NCI-H1436 treated with DMSO at 0.1 percent for 48 hours (cell line): ENCODE results near the gene NCBP2L.

Experiments used
- DNase-seq: peaks from one replicate; lab custom pipeline; 2025; lab: John Stamatoyannopoulos, UW

NCBP2L gene

DNA sequence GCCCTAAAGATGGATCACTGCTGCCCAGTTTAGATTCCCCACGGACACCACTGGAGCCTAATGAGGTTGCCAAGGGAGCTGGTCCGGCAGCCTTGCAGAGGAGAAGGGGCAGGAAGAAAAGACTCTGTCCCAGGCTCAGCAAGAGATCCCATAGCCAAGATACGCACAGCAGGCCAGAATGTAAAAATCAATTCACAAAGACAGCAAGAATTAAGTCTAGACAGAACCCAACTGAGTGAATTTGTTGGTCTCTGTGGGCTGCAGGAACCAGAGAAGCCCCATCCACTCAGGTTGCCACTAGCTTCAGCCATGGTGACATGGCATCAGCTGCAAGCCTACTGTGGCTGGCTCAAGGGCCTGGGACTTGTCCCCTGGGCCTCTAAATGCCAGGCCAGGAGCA lies 24.8 kb upstream of the NCBP2L start:
- no peak for DNase-seq

DNA sequence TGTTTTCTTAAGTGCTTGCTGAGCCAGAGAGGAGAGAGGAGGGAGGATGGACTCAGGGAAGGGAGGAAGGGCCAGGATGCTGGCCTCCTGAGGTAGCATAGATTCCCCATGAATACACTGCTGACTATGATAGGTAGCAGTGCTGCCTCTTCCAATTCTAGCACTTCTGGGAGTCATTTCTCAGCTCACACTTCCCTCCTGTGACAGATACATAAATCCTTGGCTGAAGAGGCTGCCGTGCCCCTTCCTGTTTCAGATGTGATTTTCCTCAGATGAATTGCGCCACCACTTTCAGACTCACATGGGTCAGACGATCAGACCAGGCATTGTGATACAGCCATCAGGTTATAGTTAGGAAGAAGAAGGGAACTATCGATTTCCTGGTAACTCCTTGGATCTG lies 24.3 kb upstream of the NCBP2L start:
- DNase-seq, result no peak

DNA sequence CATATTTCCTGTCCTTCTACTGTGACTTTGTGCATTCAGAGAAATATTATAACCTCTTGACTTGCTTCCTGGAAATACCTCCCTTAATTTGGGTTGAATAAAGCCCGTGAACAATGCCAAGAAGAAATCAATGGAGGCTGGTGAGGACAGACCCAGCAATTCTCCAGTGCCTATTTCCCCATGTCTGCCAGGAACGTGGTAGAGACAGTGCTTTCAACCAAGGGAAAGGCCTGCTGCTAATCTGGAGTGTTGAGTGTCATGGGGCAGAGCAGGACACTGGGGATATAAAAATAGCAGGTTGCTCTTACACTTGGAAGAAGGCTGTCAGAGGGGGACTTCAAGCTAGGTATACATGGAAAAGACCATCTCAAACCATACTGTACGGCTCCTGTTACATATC lies 21.8 kb upstream of the NCBP2L start:
- no peak for DNase-seq

DNA sequence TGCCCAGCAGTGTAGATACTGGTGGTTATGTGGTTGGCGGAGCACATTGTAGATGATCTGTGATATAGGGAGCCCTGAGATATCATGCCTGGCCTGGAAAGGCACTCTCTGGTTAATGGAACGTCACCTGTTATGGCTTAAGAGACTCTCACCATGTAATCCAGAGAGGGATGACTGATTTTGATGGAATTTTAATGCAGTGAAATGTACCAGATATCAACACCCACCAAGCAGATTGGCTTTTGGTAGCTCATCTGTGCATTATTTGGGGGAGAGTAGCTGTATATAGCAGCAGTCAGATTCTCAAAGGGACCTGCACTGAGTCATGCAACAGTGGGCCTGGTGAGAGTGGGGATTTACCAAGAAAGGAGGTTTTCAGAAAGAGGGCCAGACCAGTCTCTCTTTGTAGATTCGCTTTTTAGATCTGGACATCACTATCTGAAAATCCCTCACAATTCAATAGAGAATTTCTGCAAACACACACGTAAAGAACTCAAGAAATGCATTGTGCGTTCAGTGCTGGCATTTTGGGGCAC lies 19.2 kb upstream of the NCBP2L start:
- no peak for DNase-seq

DNA sequence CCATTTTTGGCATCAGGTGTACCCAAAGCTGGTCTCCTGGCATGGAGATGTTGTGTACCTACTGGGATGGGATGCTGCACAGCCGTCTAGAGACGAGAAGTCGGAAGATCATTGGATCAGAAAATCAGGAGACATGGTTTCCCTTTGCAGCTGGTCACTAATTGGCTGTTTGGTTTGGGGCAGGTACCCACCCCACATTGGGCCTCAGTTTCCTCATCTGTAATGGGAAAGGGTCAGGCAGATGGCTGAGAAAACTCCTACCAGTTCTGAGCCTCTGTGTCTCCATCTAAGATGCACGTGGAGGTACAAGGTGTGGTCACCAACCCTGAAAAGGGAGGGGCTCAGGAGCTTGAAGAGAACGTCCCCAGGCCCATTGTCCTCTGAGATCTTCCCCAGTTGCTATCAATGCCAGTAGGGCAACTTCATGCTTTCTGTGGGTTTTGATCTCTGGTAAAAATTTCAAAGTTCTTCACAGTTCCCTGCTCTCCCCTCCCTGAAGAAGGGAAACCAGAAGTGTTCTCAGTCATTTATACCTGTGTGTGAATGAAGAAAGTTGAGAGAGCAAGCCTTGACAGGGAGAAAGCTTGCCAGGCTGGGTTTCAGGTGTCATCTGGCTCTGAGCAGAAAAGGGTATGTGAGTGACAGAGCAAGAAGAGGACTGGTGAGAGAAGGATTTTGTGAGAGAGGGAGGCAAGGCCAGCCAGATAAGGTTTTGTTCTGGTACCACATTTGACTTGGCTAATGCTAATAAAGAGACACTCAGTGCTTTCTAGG lies 17.0 kb upstream of the NCBP2L start:
- no peak for DNase-seq

DNA sequence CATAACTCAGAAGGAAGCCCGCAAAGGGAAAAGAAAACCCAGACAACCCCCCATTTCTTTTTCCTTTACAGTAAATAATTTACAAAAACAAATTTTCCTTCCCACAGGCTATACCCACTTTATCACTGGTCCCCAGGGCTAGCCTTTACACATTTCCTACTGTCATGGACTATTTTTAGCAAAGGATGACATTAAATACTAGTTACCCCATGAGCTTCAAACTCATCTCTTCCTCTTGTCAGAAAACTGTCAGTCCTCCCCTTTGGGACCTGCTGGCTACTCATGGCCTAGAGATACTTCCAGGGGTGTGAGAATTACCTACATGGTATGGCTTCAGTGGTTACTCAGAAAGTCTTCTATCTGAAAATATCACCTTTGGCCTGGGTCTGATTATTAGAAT lies 13.9 kb upstream of the NCBP2L start:
- DNase-seq, result no peak

DNA sequence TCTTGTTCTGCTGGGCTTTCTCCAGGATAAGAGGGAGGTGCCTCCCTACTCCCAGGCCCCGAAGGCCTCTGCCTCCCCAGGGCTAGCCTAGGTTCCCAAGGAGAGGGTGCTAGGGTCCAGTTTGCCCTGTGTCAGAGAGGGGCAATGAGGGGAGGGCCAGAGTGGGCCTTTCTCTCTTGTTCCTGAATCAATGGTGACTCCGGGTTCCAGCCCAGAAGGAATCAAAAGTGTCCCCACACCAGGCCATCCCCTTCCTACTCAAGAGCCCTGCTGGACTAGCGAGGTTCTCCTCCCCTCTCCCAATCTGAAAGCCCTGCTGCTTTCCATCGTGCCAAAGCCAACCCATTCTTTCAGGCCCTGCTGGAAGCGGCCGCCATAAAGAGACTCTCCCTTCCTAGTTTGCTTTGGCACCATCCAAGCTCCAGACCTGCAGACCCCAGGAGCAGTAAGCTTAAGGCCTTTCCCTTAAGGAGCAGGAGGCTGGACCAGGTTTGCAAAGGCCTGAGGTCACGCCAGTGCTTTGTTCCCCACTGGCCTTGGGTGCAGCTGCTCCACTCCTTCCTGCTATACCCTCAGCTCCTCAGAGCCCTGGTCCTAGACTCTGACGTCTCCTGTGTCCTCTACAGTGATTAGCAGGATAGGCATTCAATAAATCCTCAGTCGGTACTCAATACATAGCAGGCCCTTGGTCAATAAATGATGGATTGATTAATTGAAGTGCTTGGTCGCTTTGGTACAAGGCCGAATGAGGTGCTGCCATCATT lies 12.5 kb upstream of the NCBP2L start:
- DNase-seq, result no peak

DNA sequence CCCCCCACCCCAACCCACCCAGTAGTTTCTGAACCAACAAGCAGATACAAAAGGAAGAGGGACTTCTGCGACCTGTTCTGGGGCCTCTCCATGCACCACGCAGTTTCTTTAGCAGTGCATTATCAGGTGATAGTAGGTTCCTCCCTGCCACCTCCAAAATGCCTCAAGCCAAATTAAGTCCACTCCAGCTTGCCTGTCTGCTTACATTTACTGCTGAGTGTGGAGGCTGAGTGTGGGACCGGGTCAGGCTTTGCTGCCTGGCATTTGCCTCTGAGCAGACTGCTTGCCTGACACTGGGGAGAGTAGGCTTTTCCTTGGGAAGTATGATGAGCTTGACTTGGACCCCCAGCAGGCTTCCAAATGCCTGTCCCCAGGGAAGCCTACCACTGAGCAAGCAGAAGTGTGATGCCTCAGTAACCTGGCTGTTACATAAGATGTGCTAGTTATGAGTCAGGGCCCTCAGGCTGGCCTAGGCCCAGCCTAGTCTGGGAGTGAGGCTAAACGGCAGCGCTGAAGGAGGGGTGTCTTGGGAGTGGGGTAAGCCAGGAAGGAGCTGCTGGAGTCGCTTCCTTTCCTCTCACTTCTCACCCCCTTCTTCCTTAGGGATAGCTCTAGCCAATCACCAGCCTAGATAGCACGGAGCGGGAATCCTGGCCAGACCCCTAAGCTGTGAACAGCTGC lies 10.9 kb upstream of the NCBP2L start:
- DNase-seq, result no peak

DNA sequence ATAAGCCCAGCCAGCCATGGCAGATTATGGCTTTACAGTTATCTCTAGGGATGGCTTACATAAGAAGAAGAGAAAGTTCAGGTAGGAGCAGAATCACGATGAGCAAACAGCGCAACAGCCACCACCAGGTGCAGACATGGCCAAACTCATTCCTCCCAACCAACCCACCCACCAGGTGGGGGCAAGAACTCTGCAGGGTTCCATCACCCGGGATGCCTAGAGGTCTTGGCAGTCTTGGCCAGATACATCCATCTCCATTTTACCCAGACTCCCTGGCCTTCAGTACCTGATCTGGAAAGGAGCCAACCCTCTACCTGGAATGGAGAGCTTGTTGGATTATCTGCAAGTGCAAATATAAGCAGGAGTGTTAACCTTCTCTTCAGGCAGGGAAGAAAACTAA lies 9.5 kb upstream of the NCBP2L start:
- no peak for DNase-seq

DNA sequence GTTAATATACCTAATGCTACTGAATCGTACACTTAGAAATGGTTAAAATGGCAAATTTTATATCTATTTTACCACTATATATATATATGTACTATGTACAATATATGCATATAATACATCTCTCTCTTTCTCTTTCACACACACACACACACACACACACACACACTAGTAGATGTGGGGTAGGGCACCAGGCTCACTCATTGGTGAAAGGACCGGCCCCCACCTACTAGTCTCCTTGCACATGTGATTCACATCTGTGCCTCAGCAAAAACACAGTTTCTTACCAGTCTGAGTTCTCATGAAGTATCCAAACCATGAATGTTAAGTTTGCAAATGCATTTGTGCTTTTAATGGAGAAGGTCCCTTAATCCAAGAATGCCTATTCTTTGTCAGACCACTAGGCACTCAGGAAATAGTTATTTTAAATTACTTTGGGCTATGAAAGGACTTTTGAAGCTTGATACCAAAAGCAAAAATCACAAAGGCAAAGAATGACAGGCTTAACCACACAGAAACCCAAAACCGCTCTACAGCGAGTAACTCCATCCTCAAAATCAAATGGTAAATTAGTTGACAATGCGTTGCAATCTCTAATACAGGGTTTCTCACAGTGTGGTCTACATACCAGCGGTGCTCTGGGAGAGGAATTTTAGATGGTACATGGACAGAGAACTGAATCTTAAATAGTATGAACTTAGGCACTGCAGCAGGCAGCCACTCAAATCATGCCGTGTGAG lies 7.8 kb upstream of the NCBP2L start:
- no peak for DNase-seq

DNA sequence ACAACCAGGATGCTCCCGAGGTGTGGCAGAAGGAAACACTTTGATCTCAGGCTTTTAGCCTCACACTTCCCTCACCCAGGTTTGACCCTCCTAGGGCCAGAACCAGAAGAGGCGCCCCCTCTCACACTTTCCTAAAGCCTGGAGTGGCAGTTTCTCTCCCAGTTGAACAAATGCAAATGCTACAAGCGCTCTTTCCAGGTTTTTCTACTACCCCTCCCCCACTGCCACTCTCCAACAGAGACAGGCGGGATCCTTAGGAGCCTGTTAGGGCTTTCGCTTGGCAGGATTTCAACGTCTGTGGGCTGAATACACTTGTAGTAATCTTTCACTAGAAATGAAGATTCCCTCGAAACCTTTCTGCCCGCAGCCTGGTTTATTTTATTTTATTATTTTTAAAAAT lies 4.3 kb upstream of the NCBP2L start:
- DNase-seq, result no peak

DNA sequence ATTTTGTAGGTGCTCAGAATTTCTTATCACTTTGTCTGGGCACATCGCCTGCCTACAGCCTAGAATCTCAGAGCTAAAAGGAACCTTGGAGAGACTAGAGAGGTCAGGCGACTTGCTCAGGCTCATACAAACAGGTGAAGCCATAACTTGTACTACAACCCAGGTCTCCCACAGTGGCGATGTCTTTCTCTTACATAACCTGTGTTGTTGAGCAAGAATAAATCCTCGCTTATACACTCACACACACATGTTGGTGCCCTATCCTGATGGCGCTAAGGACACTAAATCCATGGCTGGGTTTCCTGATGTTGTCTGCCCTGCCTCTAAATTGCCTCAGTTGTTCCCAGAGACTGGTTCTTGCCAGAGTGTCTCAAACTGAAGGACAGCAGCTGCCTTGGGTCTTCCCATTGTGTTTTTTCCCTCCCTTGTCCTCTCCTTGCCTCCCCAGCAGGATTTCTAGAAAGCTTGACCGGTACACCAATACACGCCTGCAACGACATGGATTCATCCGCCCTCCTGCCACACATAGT lies 3.6 kb upstream of the NCBP2L start:
- no peak for DNase-seq

DNA sequence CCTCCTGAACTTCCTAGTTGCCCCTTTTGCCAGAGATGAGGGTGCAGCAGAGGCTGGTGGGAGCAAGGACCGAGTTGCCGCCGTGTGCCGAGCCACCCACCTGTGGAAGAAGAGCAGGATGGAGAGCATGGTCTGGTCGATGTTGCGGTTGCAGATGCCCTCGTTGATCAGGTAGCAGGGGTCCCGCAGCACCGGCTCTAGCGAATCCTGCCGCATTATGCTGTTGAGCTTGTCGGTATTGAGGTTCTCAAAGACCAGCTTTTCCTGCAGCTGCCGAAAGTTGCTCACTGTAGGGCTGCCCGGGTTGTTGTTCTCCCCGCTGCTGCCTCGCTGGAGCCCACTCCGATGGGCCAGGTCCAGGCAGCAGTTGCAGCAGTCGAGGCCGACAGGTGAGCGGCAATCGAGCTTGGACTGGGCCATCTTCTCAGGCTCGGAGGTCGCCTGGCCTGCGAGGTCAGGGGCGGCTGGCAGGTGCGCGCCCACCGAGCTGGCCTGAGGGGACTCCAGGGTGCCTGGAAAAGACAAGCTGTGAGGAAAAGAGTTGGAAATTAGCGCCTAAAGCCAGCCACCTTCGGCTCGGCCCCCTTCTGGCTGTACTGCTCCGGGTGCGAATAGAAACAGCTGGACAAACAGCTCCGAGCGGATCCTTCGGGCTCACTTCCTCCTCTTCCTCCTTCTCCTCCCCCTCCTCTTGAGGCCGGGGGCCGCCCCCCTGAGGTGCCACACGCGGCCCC lies 2.4 kb upstream of the NCBP2L start:
- DNase-seq, result no peak

DNA sequence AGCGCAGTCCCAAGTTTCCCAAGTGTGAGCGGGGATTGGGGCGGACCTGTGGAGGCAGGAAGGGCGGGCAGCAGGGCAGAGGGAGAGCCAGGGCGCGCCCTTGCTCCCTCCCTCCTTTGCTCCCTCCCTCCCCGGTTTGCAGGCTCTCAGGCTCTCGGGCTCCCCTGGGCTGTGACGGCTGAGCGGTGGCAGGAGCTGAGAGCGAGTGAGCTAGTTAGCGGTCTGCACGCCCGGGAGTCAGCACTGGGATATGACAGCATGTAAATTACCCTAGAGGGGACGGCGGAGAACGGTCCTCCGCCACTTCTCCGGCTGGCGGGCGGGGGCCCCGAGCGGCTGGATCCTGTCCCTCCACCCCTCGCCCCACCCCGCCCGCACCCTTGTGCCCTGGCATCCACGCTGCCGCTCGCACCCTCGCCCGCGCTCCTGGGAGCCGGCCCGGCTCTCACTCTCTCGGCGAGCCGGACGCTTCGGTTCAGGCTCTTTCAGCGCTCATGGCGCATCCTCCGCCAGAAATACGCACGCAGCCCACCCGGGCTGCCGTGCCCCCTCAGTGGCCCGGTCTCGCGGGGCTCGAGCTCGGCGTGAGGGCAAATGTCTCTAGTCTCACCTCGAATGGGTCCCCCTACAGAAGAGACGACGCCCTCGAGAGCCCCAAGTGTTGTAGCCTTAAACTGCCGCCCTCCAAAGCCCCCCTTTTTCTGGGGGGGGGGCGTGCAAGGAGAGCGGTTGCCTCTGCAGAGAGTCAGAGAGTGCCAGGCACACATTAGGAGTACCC lies 1.6 kb upstream of the NCBP2L start, which contains the start of gene TSC22D3:
TSS of gene TSC22D3 (minus strand) at position 54 of the 778 bp plus-strand sequence. CDS start 368 bp downstream, outside the sequence.
- peak; percentile 3 for DNase-seq

DNA sequence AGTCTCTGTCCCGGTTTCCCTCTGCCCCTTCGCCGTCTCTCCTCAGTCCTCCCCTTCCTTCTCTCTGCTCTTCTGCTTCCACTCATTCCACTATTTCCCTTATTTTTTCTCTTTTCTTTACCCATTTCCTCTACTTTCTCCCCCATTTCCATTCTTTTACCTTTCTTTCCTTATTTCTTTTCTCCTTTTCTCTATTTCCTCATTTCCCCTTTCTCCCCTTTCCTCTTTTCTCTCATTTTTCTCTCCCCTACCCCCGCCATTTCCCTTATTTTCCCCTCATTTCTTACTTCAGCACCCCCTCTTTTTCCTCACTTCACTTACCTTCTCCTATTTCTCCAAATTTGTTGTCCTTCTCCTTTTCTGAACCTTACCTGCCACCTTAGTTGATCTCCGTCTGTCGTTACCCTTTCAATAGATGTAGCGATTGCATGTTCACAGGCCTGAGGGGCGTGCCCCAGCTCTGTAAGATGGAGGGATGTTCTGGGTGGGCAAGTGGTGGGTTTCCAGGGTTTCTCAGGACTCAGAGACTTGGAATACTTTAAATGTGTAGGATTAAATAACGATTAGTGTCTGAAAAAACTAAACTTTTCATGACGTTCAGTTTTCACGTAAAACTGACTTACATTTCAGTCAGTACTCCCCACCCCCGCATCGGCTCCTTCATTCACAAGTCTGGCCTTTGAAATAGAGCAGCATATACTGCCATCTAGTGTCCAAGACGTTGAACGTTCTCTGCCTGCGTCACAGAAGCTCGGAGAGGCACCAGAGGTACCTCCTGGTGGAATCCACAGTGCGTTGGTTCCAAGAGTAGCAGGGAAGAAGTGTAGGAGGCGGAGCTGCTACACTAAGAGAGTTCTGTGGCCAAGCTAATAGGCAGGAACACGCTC lies 641 bp upstream of the NCBP2L start:
- DNase-seq, result peak; percentile 71

DNA sequence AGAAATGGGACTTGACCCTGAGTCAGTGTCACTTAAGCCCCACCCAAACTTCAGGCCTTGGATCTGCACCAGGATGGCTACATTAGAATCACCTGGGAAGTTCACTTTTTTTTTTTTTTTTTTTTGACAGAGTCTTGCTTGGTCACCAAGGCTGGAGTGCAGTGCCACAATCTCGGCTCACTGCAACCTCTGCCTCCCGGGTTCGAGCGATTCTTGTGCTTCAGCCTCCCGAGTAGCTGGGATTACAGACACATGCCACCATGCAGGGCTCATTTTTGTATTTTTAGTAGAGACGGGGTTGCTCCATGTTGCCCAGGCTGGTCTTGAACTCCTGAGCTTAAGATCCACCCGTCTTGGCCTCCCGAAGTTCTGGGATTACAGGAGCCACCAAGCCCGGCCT lies 3.0 kb downstream of the NCBP2L start:
- no peak for DNase-seq

DNA sequence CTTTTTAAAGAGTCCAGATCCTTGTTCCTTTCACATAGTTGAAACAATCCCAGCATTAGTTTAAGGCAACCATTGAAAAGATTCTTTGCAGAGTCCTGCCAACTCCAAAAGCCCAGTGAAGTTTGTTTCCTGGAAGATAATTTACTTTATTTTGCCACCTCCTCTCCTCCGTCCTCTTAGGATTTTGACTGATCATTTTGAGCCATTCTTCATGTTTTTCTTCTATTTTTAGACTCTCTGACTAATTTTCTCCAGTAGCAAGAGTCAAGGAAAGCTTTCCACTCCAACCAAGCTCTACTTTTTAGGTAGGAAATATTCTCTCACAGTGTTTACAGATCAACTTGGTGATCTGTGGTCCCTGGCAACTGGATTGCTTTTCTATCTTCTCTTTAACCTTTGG lies 10.3 kb downstream of the NCBP2L start:
- no peak for DNase-seq

DNA sequence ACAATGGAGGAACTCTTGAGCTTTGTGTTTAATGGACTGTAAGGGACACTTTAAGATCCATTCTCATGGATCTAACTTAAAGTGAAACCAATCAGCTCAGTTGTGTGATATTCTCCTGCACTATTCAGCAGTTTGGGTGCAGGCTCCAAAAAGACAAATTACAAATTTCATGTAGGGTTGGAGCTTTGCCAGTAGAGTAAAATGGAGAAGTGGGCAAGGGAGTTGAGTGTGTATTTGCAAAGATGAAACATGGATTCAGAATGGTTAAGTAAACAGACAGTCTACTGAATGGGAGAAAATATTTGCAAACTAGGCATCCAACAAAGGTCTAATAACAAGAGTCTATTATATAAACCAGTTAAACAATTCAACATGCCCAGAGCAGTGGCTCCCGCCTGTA lies 26.9 kb downstream of the NCBP2L start:
- DNase-seq, result no peak

DNA sequence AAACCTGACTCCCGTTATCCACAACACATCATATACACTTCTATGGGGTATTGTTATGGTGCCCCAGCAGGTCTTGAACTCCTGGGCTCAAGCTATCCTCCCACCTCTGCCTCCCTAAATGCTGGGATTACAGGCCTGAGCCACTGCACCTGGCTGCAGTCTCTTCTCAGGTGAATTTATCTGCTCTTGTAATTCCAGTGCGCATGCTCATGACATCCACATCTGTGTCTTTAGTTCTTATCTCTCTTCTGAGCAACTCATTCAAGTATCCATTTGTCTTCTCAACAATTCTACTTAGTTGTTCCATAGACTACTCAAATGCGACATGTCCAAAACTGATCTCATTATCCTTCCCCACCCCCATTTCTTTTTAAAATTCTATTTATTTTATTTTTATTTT lies 27.6 kb downstream of the NCBP2L start:
- no peak for DNase-seq
